H9 (cell line): ENCODE measurements around the gene SDHAF4. TPM values are rescaled to one million over a fixed set of nuclear protein-coding genes. Genes with fewer than 3 reads are reported as not detected.

Experiments used
- DNase-seq: peaks from one replicate; pipeline ENCODE4 v3.0.0-alpha.2; 2017
- H2AFZ ChIP-seq: one replicate; pipeline ENCODE4 v1.6.1; 2013; ENCODE audit warnings: mild to moderate bottlenecking, low read length, control low read depth, moderate library complexity
- H2AK5ac ChIP-seq: 2 replicates; pipeline ENCODE4 v1.6.1; 2013; ENCODE audit warnings: low read length, control low read depth, mixed read lengths; ENCODE audit not compliant: insufficient read length
- H2BK120ac ChIP-seq: one replicate; pipeline ENCODE4 v1.6.1; 2013; ENCODE audit warnings: low read depth, mild to moderate bottlenecking, low read length, control low read depth, inconsistent platforms; ENCODE audit not compliant: poor library complexity, severe bottlenecking
- H2BK12ac ChIP-seq: 2 replicates; pipeline ENCODE4 v1.6.1; 2013; ENCODE audit warnings: low read length, control low read depth, mixed read lengths, low read depth; ENCODE audit not compliant: insufficient read length
- H2BK15ac ChIP-seq: 2 replicates; pipeline ENCODE4 v1.6.1; 2013; ENCODE audit warnings: low read depth, low read length, control low read depth
- H2BK20ac ChIP-seq: one replicate; pipeline ENCODE4 v1.6.1; 2013; ENCODE audit warnings: low read depth, mild to moderate bottlenecking, low read length, control low read depth, inconsistent platforms; ENCODE audit not compliant: poor library complexity, severe bottlenecking
- H2BK5ac ChIP-seq: 2 replicates; pipeline ENCODE4 v1.6.1; 2013; ENCODE audit warnings: low read length, control low read depth, mixed read lengths; ENCODE audit not compliant: insufficient read length
- H3K14ac ChIP-seq: 2 replicates; pipeline ENCODE4 v1.6.1; 2013; ENCODE audit warnings: low read length, control low read depth; ENCODE audit not compliant: insufficient read depth
- H3K18ac ChIP-seq: 2 replicates; pipeline ENCODE4 v1.6.1; 2013; ENCODE audit warnings: low read depth, mild to moderate bottlenecking, mixed read lengths, low read length, control low read depth; ENCODE audit not compliant: insufficient read length
- H3K23ac ChIP-seq: 2 replicates; pipeline ENCODE4 v1.6.1; 2013; ENCODE audit warnings: low read length, control low read depth, mixed read lengths, low read depth; ENCODE audit not compliant: insufficient read length
- H3K23me2 ChIP-seq: 2 replicates; pipeline ENCODE4 v1.6.1; 2013; ENCODE audit warnings: low read depth, mild to moderate bottlenecking, mixed read lengths, low read length, control low read depth; ENCODE audit not compliant: insufficient read length, poor library complexity, severe bottlenecking
- H3K27ac ChIP-seq: 2 replicates; pipeline ENCODE4 v1.5.1; 2013; ENCODE audit warnings: low read length, control low read depth, mixed read lengths, low read depth; ENCODE audit not compliant: insufficient read length
- H3K27me3 ChIP-seq: 2 replicates; pipeline ENCODE4 v1.6.1; 2013; ENCODE audit warnings: low read length, control low read depth, inconsistent platforms; ENCODE audit not compliant: insufficient read depth
- H3K4ac ChIP-seq: 2 replicates; pipeline ENCODE4 v1.6.1; 2013; ENCODE audit warnings: low read depth, mild to moderate bottlenecking, control low read depth, inconsistent platforms, low read length, moderate library complexity
- H3K4me1 ChIP-seq: 2 replicates; pipeline ENCODE4 v1.6.1; 2013; ENCODE audit warnings: low read length, control low read depth, inconsistent platforms; ENCODE audit not compliant: insufficient read depth
- H3K4me2 ChIP-seq: 2 replicates; pipeline ENCODE4 v1.6.1; 2013; ENCODE audit warnings: low read length, control low read depth, mixed read lengths; ENCODE audit not compliant: insufficient read length, insufficient read depth
- H3K56ac ChIP-seq: 2 replicates; pipeline ENCODE4 v1.6.1; 2013; ENCODE audit warnings: low read depth, mild to moderate bottlenecking, mixed read lengths, low read length, control low read depth; ENCODE audit not compliant: insufficient read length
- H3K79me1 ChIP-seq: 2 replicates; pipeline ENCODE4 v1.6.1; 2013; ENCODE audit warnings: low read depth, mild to moderate bottlenecking, moderate library complexity, low read length, control low read depth, inconsistent platforms; ENCODE audit not compliant: insufficient read depth, poor library complexity, severe bottlenecking
- H3K79me2 ChIP-seq: 2 replicates; pipeline ENCODE4 v1.6.1; 2013; ENCODE audit warnings: low read length, control low read depth, inconsistent platforms; ENCODE audit not compliant: insufficient read depth
- H3K9ac ChIP-seq: 2 replicates; pipeline ENCODE4 v1.6.1; 2013; ENCODE audit warnings: low read length, control low read depth, mixed read lengths; ENCODE audit not compliant: insufficient read length; ENCODE audit errors: extremely low read depth
- H3K9me3 ChIP-seq: one replicate; pipeline ENCODE4 v1.6.1; 2013; ENCODE audit warnings: low read depth, low read length, inconsistent platforms; ENCODE audit not compliant: control insufficient read depth
- H3T11ph ChIP-seq: one replicate; pipeline ENCODE4 v1.6.1; 2013; ENCODE audit warnings: mild to moderate bottlenecking, low read length, control low read depth, inconsistent platforms
- H4K20me1 ChIP-seq: one replicate; pipeline ENCODE4 v1.6.1; 2013; ENCODE audit not compliant: control insufficient read depth, insufficient read length, insufficient read depth
- H4K5ac ChIP-seq: 2 replicates; pipeline ENCODE4 v1.6.1; 2013; ENCODE audit warnings: low read depth, mild to moderate bottlenecking, mixed read lengths, low read length, control low read depth; ENCODE audit not compliant: insufficient read length
- H4K8ac ChIP-seq: replicated peaks from 2 replicates; pipeline ENCODE4 v1.6.1; 2013; ENCODE audit warnings: low read length, control low read depth, mixed read lengths, low read depth; ENCODE audit not compliant: insufficient read length
- H4K91ac ChIP-seq: 2 replicates; pipeline ENCODE4 v1.6.1; 2013; ENCODE audit warnings: low read depth, mild to moderate bottlenecking, moderate library complexity, mixed read lengths, low read length, control low read depth; ENCODE audit not compliant: insufficient read length
- H3K27ac Mint-ChIP-seq, 3 experiments: 2 replicates in 2 of 3; 3 replicates in 1 of 3; pipeline ENCODE4 v1.8.0; 2020 to 2021; ENCODE audit warnings: mixed read lengths in 3 of 3, mild to moderate bottlenecking in 1 of 3, moderate library complexity in 1 of 3
- H3K27me3 Mint-ChIP-seq: 2 replicates; pipeline ENCODE4 v1.8.0; 2021; ENCODE audit warnings: low read depth, mild to moderate bottlenecking, moderate library complexity, mixed read lengths
- H3K36me3 Mint-ChIP-seq, 3 experiments: 2 replicates in 2 of 3; 3 replicates in 1 of 3; pipeline ENCODE4 v1.8.0; 2020 to 2021; ENCODE audit warnings: low read depth in 3 of 3, mixed read lengths in 3 of 3; ENCODE audit not compliant: insufficient read depth in 1 of 3
- H3K4me1 Mint-ChIP-seq, 2 experiments: 2 replicates each; pipeline ENCODE4 v1.8.0; 2020; ENCODE audit warnings: mixed read lengths in 2 of 2
- H3K4me3 Mint-ChIP-seq, 2 experiments: 2 replicates in 1 of 2; 3 replicates in 1 of 2; pipeline ENCODE4 v1.8.0; 2020 to 2021; ENCODE audit warnings: mild to moderate bottlenecking in 2 of 2, mixed read lengths in 2 of 2, moderate library complexity in 1 of 2
- H3K9me3 Mint-ChIP-seq, 2 experiments: 2 replicates in 1 of 2; 3 replicates in 1 of 2; pipeline ENCODE4 v1.8.0; 2020; ENCODE audit warnings: mild to moderate bottlenecking in 2 of 2, mixed read lengths in 2 of 2, moderate library complexity in 1 of 2
- CTCF ChIP-seq: fragments of 200-600 bp; sonication (generic); conservative IDR thresholded peaks from 3 replicates; pipeline ENCODE4 v1.8.0; 2021; ENCODE audit warnings: antibody characterized with exemption, mild to moderate bottlenecking
- total RNA-seq: library from RNA; stranded (reverse); gene quantifications from 2 replicates; pipeline ENCODE4 v1.2.1, GENCODE V29; 2021

SDHAF4 gene
- total RNA-seq, 1 experiment from 2014 or later, result 9.2 TPM

GRCh38 chr6:70520575-70520974 lies 46.2 kb upstream of the SDHAF4 start:
- H3T11ph ChIP-seq, result no peak overlapping the region
- H3K23me2 ChIP-seq, result no peaks in the 10 kb centered on the region
- H2AK5ac ChIP-seq, result no peak overlapping the region
- no peak overlapping the region for H2BK120ac ChIP-seq
- H3K14ac ChIP-seq, result no peak overlapping the region
- H2BK20ac ChIP-seq, result no peak overlapping the region
- H3K18ac ChIP-seq, result no peak overlapping the region
- no peak overlapping the region for H3K56ac ChIP-seq
- H3K23ac ChIP-seq, result no peak overlapping the region
- H2AFZ ChIP-seq, result no peak overlapping the region
- no peak overlapping the region for H3K9ac ChIP-seq
- no peak overlapping the region for H4K5ac ChIP-seq
- TF ChIP-seq CTCF, result peak; percentile 65
- no peak overlapping the region for H3K27ac Mint-ChIP-seq
- no peak overlapping the region for H2BK15ac ChIP-seq
- no peak overlapping the region for H4K91ac ChIP-seq
- H3K4ac ChIP-seq, result no peak overlapping the region
- H4K8ac ChIP-seq, result no peak overlapping the region
- no peaks in the 10 kb centered on the region for H3K4me1 ChIP-seq
- peaks cover 0 to 3% of the 10 kb centered on the region in 2 experiments; a peak in 1 of 4 replicates for H3K4me1 Mint-ChIP-seq
- H2BK12ac ChIP-seq, result no peak overlapping the region
- H3K9me3 ChIP-seq, result no peaks in the 10 kb centered on the region
- no peak overlapping the region for H3K4me3 Mint-ChIP-seq
- H3K27ac ChIP-seq, result no peak overlapping the region
- H3K27me3 Mint-ChIP-seq, result no peaks in the 10 kb centered on the region
- H3K4me2 ChIP-seq, result no peak overlapping the region
- H3K79me2 ChIP-seq, result no peaks in the 10 kb centered on the region
- H3K79me1 ChIP-seq, result no peaks in the 10 kb centered on the region
- no peaks in the 10 kb centered on the region; a peak in 1 of 5 replicates for H3K9me3 Mint-ChIP-seq
- DNase-seq, result no peak
- H3K36me3 Mint-ChIP-seq, result peaks cover 0 to 10% (median 3%) of the 10 kb centered on the region in 3 experiments; a peak in 4 of 7 replicates
- no peak overlapping the region for H2BK5ac ChIP-seq
- H3K27me3 ChIP-seq, result no peaks in the 10 kb centered on the region
- H4K20me1 ChIP-seq, result no peaks in the 10 kb centered on the region
